M059J (cell line): Measurements from ENCODE around the gene GABARAPL1. TPM values are rescaled to one million over a fixed set of nuclear protein-coding genes. Genes with fewer than 3 reads are reported as not detected.
"Not testable (repeated sequence)": the region's sequence is repeated elsewhere in the genome, so short reads cannot be mapped to it uniquely, and the experiment has no call there.

Experiments used
- DNase-seq: peaks from one replicate; pipeline ENCODE4 v3.0.0-alpha.2; 2012; ENCODE audit warnings: low read depth
- total RNA-seq: library from RNA; depleted of rRNA; stranded (reverse); fragments of >200 nt; shearing (Covaris generic); gene quantifications from 2 replicates; pipeline ENCODE4 v1.2.3, GENCODE V29; 2014; rRNA removed

Gene GABARAPL1
- 69.5 and 78.6 TPM in 2 replicates for total RNA-seq

DNA sequence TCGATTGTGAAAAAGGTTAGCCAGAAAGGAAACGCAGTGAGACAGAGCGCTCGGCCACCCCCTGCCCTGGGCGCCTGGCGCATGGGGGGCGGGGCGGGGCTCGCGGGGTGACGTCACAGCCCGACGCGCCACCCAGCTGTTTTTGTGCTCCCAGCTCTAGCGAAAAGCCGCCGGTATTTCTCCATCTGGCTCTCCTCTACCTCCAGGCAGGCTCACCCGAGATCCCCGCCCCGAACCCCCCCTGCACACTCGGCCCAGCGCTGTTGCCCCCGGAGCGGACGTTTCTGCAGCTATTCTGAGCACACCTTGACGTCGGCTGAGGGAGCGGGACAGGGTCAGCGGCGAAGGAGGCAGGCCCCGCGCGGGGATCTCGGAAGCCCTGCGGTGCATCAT, at the start of gene GABARAPL1:
GABARAPL1 (plus strand) TSS at position 139 of the 393 bp plus-strand sequence; CDS start at position 392, 253 bp downstream.
- peak; percentile 79 for DNase-seq

DNA sequence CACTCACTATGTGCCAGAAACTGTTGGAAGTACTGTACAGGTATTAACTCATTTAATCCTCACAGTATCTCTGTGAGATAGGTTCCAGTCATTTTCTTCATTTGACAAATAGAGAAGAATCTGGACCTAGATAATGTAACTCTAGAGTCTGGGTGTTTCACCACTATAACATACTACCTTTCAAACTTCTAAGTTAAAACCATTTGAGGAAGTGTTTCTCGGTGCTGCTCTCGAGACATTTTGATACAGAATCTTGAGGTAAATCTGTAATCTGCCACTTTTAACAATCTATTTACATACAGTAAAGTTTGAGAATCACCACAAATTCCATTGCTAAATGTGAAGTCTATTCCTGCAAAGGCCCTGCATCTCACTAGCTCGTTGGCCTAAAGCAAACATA, 49.6 kb upstream of the GABARAPL1 start:
- DNase-seq: no peak

DNA sequence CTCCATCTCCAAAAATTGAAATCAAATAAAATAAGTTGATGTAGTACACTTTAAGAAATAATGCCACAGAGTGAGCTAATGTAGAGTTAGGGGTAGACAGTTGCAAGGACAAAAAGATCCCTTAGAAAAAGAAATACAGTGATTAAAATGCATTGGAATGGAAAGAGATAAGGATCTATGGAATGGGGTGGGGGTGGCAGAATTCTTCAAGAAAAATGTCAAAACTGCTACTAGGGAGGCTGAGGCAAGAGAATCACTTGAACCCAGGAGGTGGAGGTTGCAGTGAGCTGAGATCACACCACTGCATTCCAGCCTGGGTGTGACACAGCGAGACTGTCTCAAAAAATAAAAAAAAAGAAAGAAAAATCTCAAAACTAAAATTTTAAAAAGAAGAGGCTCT, 47.3 kb upstream of the GABARAPL1 start:
- no peak for DNase-seq

DNA sequence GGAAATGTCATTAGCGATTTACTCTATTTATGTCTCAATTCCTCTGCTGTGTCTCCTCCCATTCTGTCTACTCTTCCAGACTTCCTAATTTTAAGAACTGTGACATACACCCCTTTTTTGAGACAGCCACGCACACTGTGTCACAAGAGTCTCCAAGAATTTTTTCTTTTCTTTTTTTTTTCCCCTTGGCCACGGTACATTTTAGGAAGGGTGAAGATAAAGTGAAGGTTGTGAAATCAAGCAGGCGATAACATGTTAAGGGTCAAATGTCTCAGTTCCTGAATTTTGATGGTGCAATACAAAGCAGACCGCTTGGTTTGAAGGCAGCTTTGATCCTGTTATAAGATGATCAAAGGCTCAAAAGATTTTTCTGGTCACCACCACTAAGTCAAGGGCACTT, 45.1 kb upstream of the GABARAPL1 start:
- no peak for DNase-seq

DNA sequence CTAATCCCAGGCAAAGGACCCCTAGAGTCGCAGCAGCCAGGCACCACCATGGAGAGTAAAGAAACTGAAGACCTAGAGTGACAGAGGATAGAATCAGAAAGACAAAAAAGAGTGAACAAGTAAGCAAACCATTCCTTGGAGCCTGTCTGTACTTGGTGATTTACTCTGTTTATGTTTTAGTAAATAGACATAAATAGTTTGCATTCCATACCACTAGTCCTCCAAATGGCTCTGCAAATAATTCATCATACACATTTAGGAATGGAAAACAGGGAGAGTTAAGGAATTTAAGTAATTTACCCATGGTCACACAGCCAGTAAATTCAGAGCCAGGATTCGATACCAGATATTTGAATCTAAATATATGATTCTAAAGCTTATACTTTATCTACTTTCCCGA, 43.6 kb upstream of the GABARAPL1 start:
- DNase-seq: peak; percentile 31

DNA sequence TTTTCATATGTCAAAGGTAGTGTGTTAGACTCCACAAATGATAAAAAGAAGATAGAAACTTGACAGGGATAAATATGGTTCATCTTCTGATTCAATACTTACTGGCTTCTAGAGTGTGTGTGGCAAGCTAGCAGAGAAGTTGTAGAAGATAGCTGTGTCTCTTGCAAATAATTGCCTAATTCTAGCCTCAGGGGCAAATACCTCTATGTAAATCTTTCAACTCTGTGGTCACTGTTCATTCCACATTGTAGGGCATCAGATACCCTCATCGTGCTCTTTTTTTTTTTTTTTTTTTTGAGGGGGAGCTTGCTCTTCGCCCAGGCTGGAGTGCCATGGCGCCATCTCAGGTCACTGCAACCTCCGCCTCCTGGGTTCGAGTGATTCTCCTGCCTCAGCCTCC, 42.5 kb upstream of the GABARAPL1 start:
- DNase-seq: peak; percentile 85

DNA sequence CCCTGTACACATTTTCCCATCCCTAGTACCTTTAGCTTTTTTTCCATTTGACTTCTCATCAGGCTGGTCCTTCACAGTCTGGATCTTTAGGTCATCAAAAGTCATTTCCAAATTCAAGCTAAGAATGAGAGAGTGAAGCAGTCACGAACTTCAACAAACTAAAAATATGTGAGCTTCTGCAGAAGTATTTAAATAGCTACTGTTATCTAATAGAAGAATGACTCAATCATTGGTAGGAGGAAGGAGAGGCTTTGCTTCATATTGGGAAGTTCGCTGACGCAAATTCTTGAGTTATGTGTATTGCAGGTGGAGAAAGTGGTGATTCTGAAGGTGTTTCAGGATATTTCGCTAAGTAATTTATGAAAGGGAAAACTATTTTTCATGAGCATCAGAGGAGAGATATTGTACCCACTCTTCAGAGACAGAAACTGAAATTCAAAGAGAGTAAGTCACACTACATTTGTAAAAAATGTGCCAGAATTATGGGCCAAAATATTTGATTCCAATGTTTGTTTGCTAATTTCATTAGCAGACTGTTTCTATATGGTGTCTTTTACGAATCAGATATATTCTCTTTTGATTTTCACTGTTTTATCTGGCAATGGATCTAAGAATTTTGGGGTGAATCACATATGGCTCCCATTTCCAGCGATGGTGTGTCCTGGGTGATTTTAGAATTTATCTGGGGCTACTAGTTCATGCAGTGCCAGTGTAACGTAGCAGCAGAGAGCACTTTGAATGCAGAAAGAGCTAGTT, 40.5 kb upstream of the GABARAPL1 start, which contains the start of gene OLR1:
OLR1 (minus strand) TSS at position 160 of the 756 bp plus-strand sequence; CDS start at position 105, 55 bp downstream.
- no peak for DNase-seq

DNA sequence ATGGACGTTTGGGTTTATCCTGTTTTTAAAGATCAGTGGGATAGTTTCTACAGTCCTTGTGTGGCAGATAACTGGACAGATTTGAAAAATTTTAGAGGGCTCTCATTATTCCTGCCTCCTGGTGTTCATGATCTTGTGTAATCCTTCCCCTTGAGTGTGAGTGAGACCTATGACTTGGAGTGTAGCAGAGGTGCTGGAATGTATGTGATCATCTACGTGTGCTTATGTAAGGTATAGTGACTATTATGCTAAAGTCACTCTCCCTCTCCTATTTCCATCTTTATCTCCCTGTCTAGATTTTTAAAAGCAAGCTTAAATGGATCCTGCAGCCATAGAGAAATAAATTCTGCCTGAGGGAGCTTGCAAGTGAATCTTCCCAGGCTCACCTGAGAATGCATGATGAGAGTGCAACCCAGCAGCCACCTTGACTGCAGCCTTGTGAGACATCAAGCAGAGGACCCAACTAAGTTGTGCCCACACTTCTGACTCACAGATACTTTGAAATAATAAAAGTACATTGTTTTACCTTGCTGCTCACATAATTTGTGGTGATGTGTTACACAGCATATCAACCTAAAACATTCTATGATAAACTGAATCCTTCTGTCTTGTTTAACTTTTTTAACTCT, 37.6 kb upstream of the GABARAPL1 start:
- no peak for DNase-seq

DNA sequence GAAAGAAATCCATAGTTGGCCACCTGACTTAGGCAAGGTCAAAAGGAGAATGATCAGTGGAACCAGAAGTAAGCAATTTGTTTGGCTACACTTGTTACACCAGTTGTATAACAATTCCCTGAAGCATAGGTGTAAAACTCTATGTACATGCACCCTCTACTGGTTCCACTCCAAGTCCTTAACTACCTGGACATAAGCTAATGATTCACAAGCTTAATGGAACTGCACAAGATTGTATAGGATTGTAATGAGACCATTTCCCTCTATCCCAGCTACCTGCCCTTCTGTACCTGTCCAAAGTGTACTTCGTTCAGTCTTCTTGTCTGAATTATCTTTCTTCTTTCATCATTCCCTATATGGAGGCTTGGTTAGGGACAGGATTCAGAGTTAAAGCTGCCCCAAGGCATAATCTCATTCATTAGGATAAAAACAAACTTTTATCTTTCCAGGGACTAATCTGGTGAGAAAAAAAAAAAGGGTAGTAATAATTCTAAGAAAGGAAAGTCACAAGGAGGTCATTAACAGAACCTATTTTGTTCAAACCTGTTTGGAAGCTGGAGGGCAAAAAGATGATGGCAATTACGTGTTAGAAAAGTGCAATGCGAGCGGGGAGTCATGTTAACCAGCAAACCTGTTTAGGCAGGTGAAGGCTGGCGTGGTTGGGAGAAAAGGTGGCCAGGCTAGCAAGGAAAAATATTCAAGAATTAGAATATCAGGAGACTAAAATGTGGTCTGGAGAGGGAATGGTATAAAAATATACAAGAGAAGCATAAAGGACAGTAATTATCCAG, 36.6 kb upstream of the GABARAPL1 start:
- no peak for DNase-seq

DNA sequence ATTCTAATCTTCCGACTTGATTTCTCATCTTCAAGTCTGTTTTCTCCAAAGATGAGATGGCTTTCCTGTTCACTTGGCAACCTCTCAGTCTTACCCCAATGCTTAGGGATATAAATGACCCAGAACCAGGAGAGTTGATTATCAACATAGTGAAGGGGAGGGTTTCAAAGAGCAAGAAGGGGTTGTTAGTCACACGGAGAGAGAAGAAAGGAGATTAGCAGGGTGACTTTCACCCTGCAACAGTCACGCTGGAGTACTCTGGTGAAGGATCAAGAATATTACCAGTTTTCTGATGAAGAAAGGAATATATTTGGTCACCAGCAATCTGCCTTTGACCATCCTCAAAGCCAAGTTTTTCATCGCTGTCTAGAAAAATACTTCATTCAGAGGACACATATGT, 33.9 kb upstream of the GABARAPL1 start, which contains the start of gene TMEM52B:
TMEM52B (plus strand) TSS at position 212 of the 400 bp plus-strand sequence. CDS start 543 bp downstream, outside the sequence.
- DNase-seq: no peak

DNA sequence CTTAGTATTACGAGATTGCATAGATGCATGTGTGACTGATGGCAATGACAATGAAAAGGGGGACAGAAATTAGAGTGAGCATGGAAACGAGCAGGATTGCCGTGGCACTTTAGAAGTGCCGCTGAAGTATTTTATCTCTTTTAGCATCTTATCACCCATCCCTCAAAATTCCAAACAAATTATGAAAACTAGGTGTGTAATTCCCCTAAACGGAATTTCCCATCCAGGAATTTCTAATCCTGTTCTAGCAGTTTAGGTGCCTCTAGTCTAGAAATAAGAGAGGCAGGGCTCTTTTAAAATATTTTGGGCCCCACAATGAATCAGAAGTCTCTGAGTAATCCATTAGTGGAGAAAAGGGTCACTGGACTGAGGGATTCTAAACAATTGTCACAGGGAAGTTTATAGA, 32.9 kb upstream of the GABARAPL1 start:
- peak; percentile 66 for DNase-seq

DNA sequence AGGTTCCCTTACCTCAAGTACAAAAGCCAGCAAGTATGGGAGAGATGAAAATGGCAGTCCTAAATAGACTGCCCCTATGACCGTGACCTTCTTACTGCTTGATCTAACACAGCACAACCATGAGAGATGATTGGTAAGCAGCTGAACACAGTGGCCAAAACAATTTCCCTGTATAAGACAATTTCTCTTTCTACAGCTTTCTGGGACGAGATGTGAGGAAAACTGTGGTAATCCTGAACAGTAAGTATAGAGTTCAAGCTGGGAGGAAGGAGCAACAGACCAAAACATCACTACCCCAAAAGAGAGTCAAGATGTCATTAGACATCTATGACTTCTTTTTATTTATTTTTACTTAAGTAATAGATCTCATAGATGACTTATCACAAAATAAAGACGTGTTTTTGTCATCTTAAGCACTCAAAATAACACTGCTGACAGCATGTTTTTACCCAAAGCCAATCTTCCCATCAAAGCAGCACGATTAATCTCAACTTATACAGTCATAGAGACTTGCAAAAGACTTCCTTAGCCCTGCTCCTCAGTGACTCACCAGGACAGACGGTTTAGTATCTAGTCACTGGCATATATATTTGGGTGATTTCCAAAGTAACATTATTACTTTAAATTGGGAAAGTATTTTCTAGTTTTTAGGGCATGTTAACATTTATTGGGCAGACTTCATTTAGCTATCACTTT, 30.2 kb upstream of the GABARAPL1 start:
- DNase-seq: peak; percentile 66

DNA sequence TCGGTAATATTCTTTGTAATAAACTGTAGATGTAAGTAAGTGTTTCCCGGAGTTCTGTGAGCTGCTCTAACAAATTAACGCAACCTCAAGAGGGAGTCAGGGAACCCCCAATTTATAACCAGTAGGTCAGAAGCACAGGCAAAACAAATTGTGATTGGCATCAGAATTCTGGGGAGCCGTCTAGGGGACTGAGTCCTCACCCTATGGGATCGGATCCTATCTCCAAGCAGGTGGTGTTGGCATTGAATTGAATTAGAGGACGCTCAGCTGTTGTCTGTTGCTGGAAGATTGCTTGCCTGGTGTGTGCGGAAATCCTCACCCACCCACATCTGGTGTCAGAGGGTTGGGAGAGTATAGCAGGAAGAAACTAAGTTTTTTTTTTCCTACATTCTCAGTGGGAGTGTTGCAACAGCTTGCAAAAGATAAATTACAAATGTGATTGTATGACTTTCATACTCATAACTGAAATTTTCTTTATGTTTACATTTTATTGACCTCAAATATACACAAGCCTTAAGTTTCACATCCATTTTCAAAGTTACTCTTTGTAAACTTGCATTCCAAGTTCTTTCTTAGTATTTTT, 28.3 kb upstream of the GABARAPL1 start:
- DNase-seq: no peak

DNA sequence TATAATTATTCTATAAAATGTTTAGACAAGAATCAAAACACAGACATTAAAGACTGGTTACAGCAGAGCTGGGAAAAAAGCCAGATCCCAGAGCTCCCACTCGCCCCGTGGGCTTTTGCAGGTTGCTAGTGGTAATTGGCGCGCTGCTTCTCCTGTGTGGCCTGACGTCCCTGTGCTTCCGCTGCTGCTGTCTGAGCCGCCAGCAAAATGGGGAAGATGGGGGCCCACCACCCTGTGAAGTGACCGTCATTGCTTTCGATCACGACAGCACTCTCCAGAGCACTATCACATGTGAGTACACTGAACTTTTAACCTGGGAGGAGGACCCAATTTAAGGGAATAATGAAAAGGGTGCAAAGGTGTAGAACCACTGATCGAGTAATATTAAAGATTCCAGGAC, 26.4 kb upstream of the GABARAPL1 start:
- no peak for DNase-seq

DNA sequence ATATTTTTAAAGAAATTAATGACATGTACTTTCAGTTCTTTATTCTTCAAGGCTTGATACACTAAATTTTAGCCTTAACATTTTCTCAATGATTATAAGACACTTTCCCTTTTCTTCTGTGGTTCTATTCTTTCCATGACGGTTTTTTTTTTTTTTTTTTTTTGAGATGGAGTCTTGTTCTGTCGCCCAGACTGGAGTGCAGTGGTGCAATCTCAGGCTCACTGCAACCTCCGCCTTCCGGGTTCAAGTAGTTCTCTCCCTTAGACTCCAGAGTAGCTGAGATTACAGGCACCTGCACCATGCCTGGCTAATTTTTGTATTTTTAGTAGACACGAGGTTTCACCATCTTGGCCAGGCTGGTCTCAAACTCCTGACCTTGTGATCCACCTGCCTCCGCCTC, 25.7 kb upstream of the GABARAPL1 start:
- DNase-seq: not testable (repeated sequence)

DNA sequence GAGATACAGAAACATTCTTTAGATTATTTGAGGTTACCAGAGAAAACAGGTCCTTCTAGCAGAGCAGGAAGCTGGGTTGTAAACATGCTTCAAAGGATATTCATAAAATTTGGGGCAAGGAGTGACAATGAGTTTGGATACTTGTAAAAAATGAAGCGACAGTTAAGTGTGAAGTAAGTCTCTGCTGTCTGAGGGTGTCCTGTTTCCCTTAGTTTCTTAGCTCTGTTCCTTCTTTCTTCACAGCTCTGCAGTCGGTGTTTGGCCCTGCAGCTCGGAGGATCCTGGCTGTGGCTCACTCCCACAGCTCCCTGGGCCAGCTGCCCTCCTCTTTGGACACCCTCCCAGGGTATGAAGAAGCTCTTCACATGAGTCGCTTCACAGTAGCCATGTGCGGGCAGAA, 23.0 kb upstream of the GABARAPL1 start:
- peak; percentile 44 for DNase-seq

DNA sequence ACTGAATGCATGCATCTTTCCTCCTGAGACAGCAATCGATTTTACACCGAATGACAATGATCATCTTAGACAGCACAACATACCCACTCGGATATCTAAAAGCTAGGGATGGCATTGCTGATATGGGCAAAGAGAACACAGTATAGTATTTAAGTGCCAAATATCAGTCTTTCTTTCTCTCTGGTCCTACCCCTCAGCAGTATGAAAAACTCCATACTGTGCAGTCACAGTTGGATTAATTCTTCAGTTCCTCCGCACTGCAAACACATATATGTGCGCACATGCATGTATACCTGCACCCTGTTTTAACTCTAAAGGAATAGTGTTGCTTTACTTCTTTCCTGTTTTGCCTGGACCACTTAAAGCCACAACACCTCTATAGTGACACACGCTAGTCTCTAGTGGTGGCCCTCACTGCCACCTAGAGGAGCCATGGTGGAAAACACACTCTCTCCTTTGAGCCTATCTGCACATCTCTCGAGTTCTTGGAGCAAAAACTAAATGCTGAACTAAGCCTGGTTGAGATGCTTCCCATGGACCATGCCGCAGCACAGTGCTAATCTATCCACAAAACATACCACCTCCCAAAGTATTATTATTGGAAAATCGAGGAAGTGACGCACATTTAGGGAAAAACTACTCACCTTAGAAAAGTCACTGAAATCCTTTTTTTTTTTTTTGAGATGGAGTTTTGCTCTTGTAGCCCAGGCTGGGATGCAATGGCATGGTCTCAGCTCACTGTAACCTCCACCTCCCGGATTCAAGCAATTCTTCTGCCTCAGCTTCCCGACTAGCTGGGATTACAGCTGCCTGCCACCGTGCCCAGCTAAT, 21.9 kb upstream of the GABARAPL1 start:
- peak; percentile 83 for DNase-seq

DNA sequence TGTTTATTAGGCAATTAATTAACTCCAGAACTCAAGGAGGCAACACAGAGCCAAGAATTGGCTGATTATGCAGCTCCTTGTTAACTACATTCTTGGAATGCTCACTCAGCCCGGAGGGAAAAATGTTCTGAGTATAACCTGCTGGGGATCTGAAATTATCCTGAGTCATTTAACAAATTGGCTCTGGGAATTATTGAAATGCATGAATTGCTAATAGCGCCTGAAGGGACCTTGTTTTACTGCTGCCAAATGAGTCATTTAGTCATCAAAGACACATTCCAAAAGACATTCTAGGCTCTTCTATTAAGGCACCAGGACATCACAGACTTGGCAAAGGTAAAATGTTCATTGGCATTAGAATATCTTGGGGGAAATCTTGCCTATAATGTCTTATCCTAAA, 20.8 kb upstream of the GABARAPL1 start:
- peak; percentile 94 for DNase-seq

DNA sequence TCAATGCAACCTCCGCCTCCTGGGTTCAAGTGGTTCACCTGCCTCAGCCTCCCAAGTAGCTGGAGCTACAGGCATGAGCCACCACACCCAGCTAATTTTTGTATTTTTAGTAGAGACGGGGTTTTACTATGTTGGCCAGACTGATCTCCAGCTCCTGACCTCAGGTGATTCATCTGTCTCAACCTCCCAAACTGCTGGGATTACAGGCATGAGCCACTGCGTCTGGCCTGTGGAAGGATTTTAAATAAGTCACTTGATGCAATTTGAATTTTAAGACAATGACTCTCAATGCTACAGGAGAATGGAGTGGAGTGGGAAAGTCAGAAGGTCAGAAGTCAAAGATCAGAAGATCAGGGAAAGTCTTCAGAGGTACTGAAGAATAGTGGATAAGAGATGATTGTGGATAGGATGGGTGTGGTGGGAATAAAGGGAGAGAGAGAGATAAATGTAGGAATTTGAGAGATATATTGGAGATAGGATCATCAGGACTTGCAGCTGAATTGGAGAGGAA, 18.5 kb upstream of the GABARAPL1 start:
- peak; percentile 77 for DNase-seq

DNA sequence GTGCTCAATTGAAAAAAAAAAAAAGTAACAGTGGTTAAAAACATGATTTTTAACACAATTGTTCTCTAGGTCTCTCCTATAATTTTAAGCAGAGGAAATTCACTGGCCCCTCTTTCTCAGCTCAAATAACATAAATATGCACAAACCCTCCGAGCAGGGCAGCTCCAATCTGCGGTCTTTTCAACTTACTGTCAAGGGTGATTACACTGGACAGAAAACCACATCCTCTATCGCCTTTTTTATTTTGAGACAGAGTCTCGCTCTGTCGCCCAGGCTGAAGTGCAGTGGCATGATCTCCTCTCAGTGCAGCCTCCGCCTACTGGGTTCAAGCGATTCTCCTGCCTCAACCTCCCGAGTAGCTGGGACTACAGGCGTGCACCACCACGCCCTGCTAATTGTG, 16.5 kb upstream of the GABARAPL1 start:
- DNase-seq: peak; percentile 36
